ENCODE data around the gene FLOT1. TPM values are rescaled to one million over a fixed set of nuclear protein-coding genes. Genes with fewer than 3 reads are reported as not detected.

FLOT1 gene, protein sequence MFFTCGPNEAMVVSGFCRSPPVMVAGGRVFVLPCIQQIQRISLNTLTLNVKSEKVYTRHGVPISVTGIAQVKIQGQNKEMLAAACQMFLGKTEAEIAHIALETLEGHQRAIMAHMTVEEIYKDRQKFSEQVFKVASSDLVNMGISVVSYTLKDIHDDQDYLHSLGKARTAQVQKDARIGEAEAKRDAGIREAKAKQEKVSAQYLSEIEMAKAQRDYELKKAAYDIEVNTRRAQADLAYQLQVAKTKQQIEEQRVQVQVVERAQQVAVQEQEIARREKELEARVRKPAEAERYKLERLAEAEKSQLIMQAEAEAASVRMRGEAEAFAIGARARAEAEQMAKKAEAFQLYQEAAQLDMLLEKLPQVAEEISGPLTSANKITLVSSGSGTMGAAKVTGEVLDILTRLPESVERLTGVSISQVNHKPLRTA
- total RNA-seq (2022; extraction: Qiagen RNA extraction): 83.5 to 93.1 TPM (median 90.0 TPM) in 5 replicates

DNA sequence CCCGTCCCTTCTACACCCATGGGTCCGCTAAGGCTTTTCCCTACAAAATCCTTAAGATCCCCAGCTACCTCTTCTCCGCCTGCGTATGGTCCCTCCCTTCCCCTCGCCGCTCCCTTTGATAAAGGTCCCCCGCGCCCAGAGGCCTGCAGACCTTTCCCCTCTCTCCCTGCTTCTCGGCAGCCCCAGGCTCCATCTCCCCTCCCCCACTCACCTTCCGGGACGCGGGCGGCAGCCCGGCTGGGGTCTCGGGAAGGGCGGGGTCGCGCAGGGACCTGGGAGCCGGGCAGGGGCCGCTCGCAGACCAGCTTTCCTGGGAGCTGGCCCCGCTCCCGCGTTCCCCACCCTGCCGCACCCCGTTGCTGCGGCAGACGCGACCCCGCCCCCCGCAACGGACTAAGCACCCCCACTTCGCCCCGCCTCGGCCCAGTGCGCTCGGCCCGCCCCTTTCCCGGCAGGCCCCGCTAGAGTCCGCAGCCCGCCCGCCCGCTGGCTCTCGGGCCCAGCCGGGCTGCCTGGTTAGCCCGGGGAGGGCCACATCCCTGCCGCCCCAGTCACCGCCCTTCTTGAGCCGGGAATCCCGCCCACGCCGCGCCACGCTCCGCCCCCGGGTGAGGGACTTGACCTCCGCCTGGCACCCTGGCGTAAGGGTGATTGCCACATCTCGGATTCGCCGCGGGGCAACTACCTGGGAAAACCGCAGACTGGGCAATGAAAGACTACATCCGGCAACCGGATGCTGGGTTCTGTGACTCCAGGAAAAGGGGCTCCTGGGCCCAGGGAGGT, at the start of gene FLOT1:
Gene FLOT1 (minus strand): TSS at position 372 of the 783 bp plus-strand sequence. CDS start 498 bp downstream, outside the sequence.

DNA sequence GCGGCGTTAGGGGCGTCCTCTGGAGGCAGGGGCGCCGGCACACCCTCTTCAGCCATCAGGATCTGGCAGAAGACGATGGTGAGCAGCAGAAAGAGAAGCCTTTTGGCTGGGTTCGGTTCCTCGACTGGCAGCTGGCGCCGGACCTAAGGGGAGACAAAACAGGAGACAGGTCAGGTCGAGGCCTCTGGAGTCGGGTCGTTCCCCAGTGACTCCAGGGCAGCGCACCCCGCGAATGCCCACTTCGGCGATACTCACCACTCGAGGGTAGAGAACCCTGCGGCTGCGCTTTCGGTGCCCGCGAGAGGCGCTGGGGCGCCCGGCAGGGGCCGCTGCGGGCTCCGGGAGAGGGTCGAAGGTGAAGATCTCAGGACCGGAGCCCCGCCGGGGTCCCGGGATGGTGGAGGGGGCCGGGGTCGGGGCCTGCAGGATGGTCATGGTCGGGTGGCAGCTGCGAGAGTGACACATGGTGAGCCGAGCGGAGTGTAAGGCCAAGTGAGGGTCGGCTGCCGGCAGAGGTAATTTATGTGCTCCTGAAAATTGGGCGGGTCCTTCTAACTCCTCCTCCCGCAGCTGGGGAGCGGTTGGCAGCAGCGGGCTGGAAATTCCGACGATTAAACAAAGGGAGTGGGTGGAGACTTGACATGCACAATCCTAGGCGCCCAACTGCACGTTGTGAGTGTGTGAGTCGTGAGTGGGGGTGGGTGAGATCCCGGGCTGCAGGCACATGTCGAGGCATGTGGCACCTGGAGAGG, 1.7 kb upstream of the FLOT1 start, which contains the start of gene IER3:
Gene IER3 (minus strand): TSS at position 494 of the 752 bp plus-strand sequence. CDS start 29 bp downstream, at position 465.

DNA sequence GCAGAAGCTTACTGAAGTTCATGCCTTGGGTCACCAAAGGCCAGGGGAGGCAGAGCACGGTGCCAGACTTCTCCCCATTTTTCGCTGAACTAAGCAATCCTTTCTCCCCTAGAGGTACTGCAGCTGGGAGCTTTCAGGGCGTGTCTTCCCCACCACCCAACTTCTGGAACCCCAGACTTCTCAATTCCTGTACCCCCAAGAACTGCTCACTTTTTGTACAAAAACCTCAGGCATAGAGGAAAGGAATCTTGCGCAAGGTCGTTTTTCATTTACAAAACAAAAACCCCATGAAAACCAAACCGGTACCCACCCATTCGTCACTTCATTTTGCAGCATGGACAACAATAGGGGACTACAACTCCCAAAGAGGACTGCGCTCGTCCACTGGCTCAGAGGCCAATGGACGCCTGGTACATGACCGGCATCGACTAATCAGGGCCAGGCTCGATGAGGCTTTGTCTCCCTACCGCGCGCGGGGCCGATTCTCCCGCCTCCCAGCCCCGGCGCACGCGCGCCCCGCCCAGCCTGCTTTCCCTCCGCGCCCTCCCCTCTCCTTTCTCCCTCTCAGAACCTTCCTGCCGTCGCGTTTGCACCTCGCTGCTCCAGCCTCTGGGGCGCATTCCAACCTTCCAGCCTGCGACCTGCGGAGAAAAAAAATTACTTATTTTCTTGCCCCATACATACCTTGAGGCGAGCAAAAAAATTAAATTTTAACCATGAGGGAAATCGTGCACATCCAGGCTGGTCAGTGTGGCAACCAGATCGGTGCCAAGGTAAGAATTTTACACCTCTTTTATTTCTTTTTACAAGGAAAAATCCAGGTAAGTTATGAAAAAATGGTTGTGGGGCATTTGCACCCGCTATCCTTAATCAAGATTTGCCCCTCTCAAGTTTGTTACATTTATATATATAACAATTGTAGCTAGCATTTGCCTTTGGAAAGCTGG, 22.4 kb downstream of the FLOT1 start, which contains the start of gene TUBB:
Gene TUBB (plus strand): TSS at position 562 of the 947 bp plus-strand sequence. CDS start 155 bp downstream, at position 717.

DNA sequence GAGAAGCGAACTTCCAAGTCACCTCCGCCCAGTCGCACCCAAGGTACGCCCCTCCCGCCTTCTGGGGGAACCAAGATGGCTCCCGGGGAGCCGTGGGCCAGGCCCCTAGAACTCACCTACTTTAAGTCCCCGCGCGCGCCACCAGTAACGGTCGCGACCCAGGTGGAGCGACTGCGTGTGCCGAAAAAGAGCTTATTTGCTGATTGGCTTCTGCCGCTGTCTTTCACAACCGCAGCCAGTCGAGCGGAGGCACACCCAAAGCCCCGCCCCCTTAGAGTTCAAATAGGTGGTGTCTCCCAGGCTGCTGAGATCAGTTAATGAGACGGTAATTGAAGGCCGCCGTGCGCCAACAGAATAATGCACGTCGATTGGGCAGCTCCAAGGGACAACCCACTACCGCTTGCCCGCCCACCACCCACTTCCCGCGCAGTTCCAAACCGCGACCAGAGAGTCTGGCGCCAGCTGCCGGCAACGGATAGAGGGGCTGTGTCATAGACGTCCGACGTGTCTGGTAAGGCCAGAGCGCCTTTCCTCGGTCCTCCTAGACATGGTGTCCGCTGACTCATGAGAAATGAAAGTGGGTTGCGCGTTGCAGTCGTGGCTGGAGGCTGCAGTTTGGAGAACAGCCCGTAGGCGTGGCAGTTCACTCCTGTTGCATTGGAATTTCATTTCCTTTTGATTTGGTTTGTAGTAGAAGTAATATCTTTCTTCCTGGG, 25.2 kb downstream of the FLOT1 start, which contains the start of gene MDC1:
Gene MDC1 (minus strand): TSS at position 153 of the 716 bp plus-strand sequence. CDS start 2,106 bp downstream, outside the sequence.

DNA sequence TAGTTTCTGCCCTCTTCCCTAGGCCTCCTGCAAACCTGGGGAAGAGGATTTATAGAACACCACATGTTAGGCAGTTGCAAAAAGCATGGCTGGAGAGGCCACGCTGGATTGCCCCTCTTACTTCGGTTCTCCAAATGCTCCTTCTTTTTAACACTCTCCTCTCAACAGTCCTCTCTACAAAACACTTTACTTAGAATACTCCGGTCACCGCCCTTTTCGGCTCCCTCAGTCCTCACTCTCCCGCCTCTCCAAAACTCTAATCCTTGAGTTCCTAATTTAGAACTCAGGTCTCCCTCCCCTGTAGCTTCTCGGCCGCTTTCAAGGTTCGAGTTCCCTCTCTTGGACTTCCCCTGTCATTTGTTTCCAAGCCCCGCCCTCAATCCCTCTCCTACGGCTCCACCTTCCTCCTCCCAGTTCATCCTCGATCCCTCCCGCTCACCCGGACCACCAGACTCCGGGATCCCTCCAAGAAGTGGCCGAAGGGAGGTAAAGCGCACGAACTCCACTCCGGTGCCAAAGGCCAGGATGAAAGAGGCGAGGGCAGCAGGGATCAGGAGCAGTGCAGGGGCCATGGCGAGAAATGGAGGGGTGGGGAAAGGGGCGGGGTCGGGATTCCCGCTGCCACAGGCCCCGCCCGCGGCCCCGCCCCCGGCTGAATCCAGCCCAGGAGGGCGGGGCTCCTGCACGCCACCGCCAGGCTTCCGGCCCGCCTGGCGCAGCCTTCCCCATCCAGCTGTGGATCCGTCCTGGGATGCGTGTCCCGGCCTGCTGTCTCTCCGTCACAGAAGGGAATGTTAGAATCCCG, 51.9 kb downstream of the FLOT1 start, which contains the start of gene NRM:
Gene NRM (minus strand): TSS at position 582 of the 805 bp plus-strand sequence. CDS start 10 bp downstream, at position 572.

DNA sequence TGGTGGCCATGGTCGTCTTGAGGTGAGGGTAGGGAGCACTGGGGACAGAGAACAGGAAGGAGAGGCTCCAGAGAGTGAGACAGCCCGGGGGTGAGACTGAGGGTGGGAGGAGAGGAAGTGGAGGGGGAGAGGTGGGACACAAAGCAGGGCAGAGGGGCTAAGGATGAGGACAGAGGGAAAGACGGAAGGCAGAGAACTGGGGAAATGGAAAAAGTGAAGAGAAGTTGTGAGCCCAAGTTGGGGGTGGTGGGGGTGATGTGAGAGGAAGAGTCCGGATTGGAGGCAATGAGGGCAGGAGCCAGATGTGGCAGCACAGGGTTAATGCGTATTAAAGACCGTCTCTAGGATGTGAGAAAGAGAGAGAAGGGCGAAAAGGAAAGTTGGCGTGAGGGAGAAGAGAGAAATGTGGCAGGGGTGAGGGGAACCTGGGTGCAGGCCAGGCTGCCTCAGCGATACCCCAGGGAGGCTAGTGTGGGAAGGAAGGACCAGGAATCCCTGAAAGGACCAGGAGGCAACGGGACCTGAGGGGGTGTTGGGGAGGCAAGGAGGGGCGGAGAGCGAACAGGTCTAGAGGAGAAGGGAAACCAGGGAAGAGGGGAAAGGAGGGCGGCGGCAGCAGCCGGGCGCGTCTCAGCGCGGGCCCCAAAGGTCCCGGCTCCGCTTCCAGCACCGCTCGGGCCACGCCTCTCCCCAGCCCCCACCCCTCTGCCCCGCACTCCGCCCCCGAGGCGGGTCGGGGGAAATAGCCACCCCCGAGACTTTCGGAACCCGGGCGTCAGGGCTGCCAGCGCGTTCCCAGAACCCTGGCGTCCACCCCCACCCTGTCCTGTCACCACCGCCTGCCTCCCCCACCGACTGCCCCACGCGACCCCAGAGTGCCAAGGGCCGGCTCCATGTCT, 56.2 kb downstream of the FLOT1 start, which contains the start of gene PPP1R18:
Gene PPP1R18 (minus strand): TSS at position 637 of the 899 bp plus-strand sequence. CDS start 627 bp downstream, at position 10.

Other genes with a start within 250 kb of the FLOT1 start
- gene GNL1, start 186.2 kb downstream of the FLOT1 start, total RNA-seq (2022; extraction: Qiagen RNA extraction): 26.8 to 32.9 TPM (median 30.8 TPM) in 5 replicates
- 15.2 to 17.3 TPM (median 16.5 TPM) in 5 replicates for gene PRR3, start 185.4 kb downstream of the FLOT1 start, total RNA-seq (2022; extraction: Qiagen RNA extraction)
- gene ABCF1, start 171.2 kb downstream of the FLOT1 start, total RNA-seq (2022; extraction: Qiagen RNA extraction): 45.1 to 57.4 TPM (median 48.6 TPM) in 5 replicates
- 27.6 to 43.6 TPM (median 31.5 TPM) in 5 replicates for gene PPP1R10, start 125.4 kb downstream of the FLOT1 start, total RNA-seq (2022; extraction: Qiagen RNA extraction)
- 70.3 to 114 TPM (median 72.6 TPM) in 5 replicates for gene MRPS18B, start 124.8 kb downstream of the FLOT1 start, total RNA-seq (2022; extraction: Qiagen RNA extraction)
- gene ATAT1, start 115.8 kb downstream of the FLOT1 start, total RNA-seq (2022; extraction: Qiagen RNA extraction): 4.9 to 6.4 TPM (median 5.8 TPM) in 5 replicates
- 10.9 to 13.6 TPM (median 13.2 TPM) in 5 replicates for gene C6orf136, start 95.6 kb downstream of the FLOT1 start, total RNA-seq (2022; extraction: Qiagen RNA extraction)
- gene DHX16, start 69.7 kb downstream of the FLOT1 start, total RNA-seq (2022; extraction: Qiagen RNA extraction): 25.9 to 28.6 TPM (median 27.0 TPM) in 5 replicates
- gene PPP1R18, start 56.0 kb downstream of the FLOT1 start, total RNA-seq (2022; extraction: Qiagen RNA extraction): 38.8 to 45.2 TPM (median 41.3 TPM) in 5 replicates
- 21.7 to 28.7 TPM (median 27.9 TPM) in 5 replicates for gene NRM, start 51.7 kb downstream of the FLOT1 start, total RNA-seq (2022; extraction: Qiagen RNA extraction)
- 15.5 to 19.2 TPM (median 15.8 TPM) in 5 replicates for gene MDC1, start 25.4 kb downstream of the FLOT1 start, total RNA-seq (2022; extraction: Qiagen RNA extraction)
- gene TUBB, start 22.3 kb downstream of the FLOT1 start, total RNA-seq (2022; extraction: Qiagen RNA extraction): 793 to 945 TPM (median 901 TPM) in 5 replicates
- gene IER3, start 1.9 kb upstream of the FLOT1 start, total RNA-seq (2022; extraction: Qiagen RNA extraction): 40.1 to 61.9 TPM (median 59.7 TPM) in 5 replicates
- gene DDR1, start 141.8 kb upstream of the FLOT1 start, total RNA-seq (2022; extraction: Qiagen RNA extraction): 56.9 to 64.4 TPM (median 63.5 TPM) in 5 replicates
- 16.1 to 21.6 TPM (median 19.1 TPM) in 5 replicates for gene GTF2H4, start 165.5 kb upstream of the FLOT1 start, total RNA-seq (2022; extraction: Qiagen RNA extraction)
- 14.1 to 15.9 TPM (median 15.6 TPM) in 5 replicates for gene VARS2, start 171.6 kb upstream of the FLOT1 start, total RNA-seq (2022; extraction: Qiagen RNA extraction)
- gene SFTA2, start 189.5 kb upstream of the FLOT1 start, total RNA-seq (2022; extraction: Qiagen RNA extraction): 0.19 to 0.38 TPM (median 0.24 TPM) in 3 of 5 replicates, not detected in the others
- gene MUCL3, start 198.3 kb upstream of the FLOT1 start, total RNA-seq (2022; extraction: Qiagen RNA extraction): 0.09 to 0.17 TPM (median 0.10 TPM) in 5 replicates
- 0.03 to 0.04 TPM in 2 of 5 replicates, not detected in the others for gene MUC21, start 241.0 kb upstream of the FLOT1 start, total RNA-seq (2022; extraction: Qiagen RNA extraction)